Testis (tissue), 3 donors: Measurements from ENCODE around the gene TRIO. TPM values are rescaled to one million over a fixed set of nuclear protein-coding genes. Genes with fewer than 3 reads are reported as not detected.

Source experiments
- DNase-seq: peaks from one replicate; pipeline ENCODE4 v3.0.0-alpha.2; 2019
- H3K27ac ChIP-seq, 2 donors: fragments of 200-600 bp; sonication (generic); one replicate each; pipeline ENCODE4 v1.5.1; 2019
- H3K27me3 ChIP-seq: fragments of 200-600 bp; sonication (generic); one replicate; pipeline ENCODE4 v1.5.1; 2019
- H3K36me3 ChIP-seq: fragments of 200-600 bp; sonication (generic); one replicate; pipeline ENCODE4 v1.5.1; 2017; ENCODE audit warnings: low read depth; ENCODE audit errors: missing control alignments
- H3K4me1 ChIP-seq: fragments of 200-600 bp; sonication (generic); one replicate; pipeline ENCODE4 v1.5.1; 2019
- H3K4me3 ChIP-seq, 2 donors: fragments of 200-600 bp; sonication (generic); one replicate each; pipeline ENCODE4 v1.5.1; 2017 to 2019
- H3K9me3 ChIP-seq: fragments of 200-600 bp; sonication (generic); one replicate; pipeline ENCODE4 v1.5.1; 2017
- POLR2A ChIP-seq: fragments of 450-650 bp; IDR thresholded peaks from one replicate; pipeline ENCODE4 v1.6.1; 2017; ENCODE audit warnings: antibody characterized with exemption, mild to moderate bottlenecking, moderate library complexity
- WGBS, 2 donors: methylation state at CpG; one replicate each; pipeline ENCODE4 v1.1.5; 2018; 5-methylcytosine and 5-hydroxymethylcytosine counted together
- intact Hi-C: fragments of 100-400 bp; cut with DNase I; formaldehyde crosslinking; loops from one replicate; pipeline ENCODE4 v1.15.1; 2023; ENCODE audit warnings: low total_unique reads
- polyA plus RNA-seq: library from polyadenylated mRNA; stranded (reverse); fragments of 350-450 nt; fragmentation: Illumina TruSeq; extraction: RNeasy Lipid Tissue Mini Kit (QIAGEN cat#74804); gene quantifications from one replicate; pipeline ENCODE4 v1.2.3, GENCODE V29; 2014; ENCODE audit warnings: low read depth, low replicate concordance; ENCODE audit not compliant: insufficient read depth
- total RNA-seq, 2 donors: library from RNA; depleted of rRNA; stranded (reverse); fragments of >200 nt; gene quantifications; one replicate each; pipeline ENCODE4 v1.2.3, GENCODE V29; 2016
- TF ChIP-seq, protein P1 (sequence below), 3 experiments: fragments of 450-650 bp in 2 of 3; fragments of 200-600 bp in 1 of 3; sonication (generic) in 1 of 3; IDR thresholded peaks; one replicate each; pipeline ENCODE4 v1.5.1; 2016 to 2019; ENCODE audit warnings: antibody characterized with exemption in 3 of 3, mild to moderate bottlenecking in 2 of 3, moderate library complexity in 1 of 3

Gene TRIO
- total and polyA plus RNA-seq, 3 donors from 2014 or later: 47.2 to 295 (median 249) TPM

- TF ChIP-seq, protein P1, sequence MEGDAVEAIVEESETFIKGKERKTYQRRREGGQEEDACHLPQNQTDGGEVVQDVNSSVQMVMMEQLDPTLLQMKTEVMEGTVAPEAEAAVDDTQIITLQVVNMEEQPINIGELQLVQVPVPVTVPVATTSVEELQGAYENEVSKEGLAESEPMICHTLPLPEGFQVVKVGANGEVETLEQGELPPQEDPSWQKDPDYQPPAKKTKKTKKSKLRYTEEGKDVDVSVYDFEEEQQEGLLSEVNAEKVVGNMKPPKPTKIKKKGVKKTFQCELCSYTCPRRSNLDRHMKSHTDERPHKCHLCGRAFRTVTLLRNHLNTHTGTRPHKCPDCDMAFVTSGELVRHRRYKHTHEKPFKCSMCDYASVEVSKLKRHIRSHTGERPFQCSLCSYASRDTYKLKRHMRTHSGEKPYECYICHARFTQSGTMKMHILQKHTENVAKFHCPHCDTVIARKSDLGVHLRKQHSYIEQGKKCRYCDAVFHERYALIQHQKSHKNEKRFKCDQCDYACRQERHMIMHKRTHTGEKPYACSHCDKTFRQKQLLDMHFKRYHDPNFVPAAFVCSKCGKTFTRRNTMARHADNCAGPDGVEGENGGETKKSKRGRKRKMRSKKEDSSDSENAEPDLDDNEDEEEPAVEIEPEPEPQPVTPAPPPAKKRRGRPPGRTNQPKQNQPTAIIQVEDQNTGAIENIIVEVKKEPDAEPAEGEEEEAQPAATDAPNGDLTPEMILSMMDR (IDR thresholded peaks at IDR 0.05): no peak
- TF ChIP-seq POLR2A: no peak
- 82 to 95% methylated on average over 17 of the region's 17 CpGs for WGBS, 2 donors
- Histone ChIP-seq H3K4me1 (no peaks in the 10 kb centered on the region), H3K36me3 (no peaks in the 10 kb centered on the region), H3K4me3 (no peak overlapping the region), H3K27ac (no peak overlapping the region), H3K9me3 (no peaks in the 10 kb centered on the region), H3K27me3 (no peaks in the 10 kb centered on the region)
- no peak for DNase-seq
- intact Hi-C loops: no loop called here
Observed at GRCh38 chr5:14286574-14287421, 143.7 kb downstream of the TRIO start.

GRCh38 chr5:14292766-14293658 is 149.9 kb downstream of the TRIO start:
- DNase-seq: no peak
- Histone ChIP-seq H3K27me3 (no peaks in the 10 kb centered on the region), H3K4me3 (no peak overlapping the region), H3K36me3 (no peaks in the 10 kb centered on the region), H3K27ac (no peak overlapping the region), H3K4me1 (peaks cover under 1% of the 10 kb centered on the region), H3K9me3 (no peaks in the 10 kb centered on the region)
- TF ChIP-seq, protein P1 (IDR thresholded peaks at IDR 0.05): no peak
- TF ChIP-seq POLR2A: no peak
- intact Hi-C loops: no loop called here
- 70 to 71% methylated on average over 9 to 12 of the region's 12 CpGs for WGBS, 2 donors

- no peaks in the 10 kb centered on the region for H3K36me3 ChIP-seq
- no peak overlapping the region for H3K4me3 ChIP-seq
- no peak overlapping the region for H3K27ac ChIP-seq
- peaks cover 7% of the 10 kb centered on the region for H3K4me1 ChIP-seq
- intact Hi-C loops: no loop called here
- no peaks in the 10 kb centered on the region for H3K27me3 ChIP-seq
- 90 to 92% methylated on average over 5 of the region's 5 CpGs for WGBS, 2 donors
- TF ChIP-seq POLR2A: no peak
- TF ChIP-seq, protein P1 (IDR thresholded peaks at IDR 0.05): no peak
- H3K9me3 ChIP-seq: no peaks in the 10 kb centered on the region
- no peak for DNase-seq
Observed at GRCh38 chr5:14295610-14296009, 152.5 kb downstream of the TRIO start.

DNA sequence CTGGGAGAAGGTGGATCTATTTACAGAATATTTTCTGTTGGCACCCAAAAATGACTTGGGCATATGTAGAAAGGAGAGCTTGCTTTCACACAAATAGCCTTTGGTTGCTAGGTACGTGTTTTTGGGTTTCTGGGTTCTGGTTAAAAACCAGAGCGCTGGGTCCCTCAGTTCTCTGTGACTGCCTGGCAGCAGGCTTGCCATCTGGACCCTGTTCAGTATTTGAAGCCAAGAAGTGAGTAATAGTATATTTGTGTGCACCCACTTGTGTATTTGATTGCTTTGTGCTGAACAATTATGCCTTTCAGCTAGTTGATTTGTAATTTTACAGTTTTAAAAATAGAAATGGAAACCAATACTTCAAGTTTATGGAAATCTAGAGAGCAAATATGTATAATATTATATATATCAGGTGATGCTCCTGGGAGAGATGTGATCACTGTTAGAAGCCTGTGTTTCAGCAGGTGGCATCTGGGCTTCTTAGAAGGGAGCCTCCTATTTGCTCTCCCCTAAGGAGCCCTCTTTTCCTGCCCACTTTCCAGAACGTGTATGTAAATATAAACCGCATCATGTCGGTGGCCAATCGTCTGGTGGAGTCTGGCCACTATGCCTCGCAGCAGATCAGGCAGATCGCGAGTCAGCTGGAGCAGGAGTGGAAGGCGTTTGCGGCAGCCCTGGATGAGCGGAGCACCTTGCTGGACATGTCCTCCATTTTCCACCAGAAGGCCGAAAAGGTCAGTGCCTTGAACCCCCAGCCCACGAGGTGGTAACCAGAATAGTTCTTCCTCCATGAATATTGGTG is 153.6 kb downstream of the TRIO start:
- no peaks in the 10 kb centered on the region for H3K27me3 ChIP-seq
- H3K9me3 ChIP-seq: no peaks in the 10 kb centered on the region
- H3K4me1 ChIP-seq: peaks cover 7% of the 10 kb centered on the region
- no peak for TF ChIP-seq POLR2A
- TF ChIP-seq, protein P1 (IDR thresholded peaks at IDR 0.05): no peak
- H3K27ac ChIP-seq: no peak overlapping the region
- H3K36me3 ChIP-seq: no peaks in the 10 kb centered on the region
- WGBS, 2 donors: 91 to 92% methylated on average over 14 of the region's 14 CpGs
- intact Hi-C loops: no loop called here
- H3K4me3 ChIP-seq: no peak overlapping the region
- DNase-seq: no peak
